IMR-90 (cell line): ENCODE measurements around the gene TMCO2. TPM values are rescaled to one million over a fixed set of nuclear protein-coding genes. Genes with fewer than 3 reads are reported as not detected.

Experiments used
- ATAC-seq: fragments of 200-7000 bp; cut with Tn5 transposase; 2 replicates; pipeline ENCODE4 v1.9.1; 2020; ENCODE audit warnings: low read depth, mild to moderate bottlenecking, moderate library complexity
- BruUV-seq: library from RNA; stranded (reverse); fragments of 400-500 nt; replicated peaks from 2 replicates; lab custom pipeline; 2021; lab: Mats Ljungman, UMichigan
- CTCF ChIA-PET: fragments of 300-600 bp; formaldehyde crosslinking; extraction: SDS; loops from one replicate; lab custom pipeline; 2021; ENCODE audit warnings: antibody characterized with exemption; lab: Yijun Ruan, JAX
- POLR2A ChIA-PET: fragments of 300-600 bp; sonication (Branson Sonifier 250); formaldehyde crosslinking; loops from one replicate; lab custom pipeline; 2022; ENCODE audit warnings: antibody characterized with exemption; ENCODE audit not compliant: unreplicated experiment; lab: Charles Lee
- DNase-seq: peaks from one replicate; pipeline ENCODE4 v3.0.0; 2013
- H2AFZ ChIP-seq: replicated peaks from 2 replicates; pipeline ENCODE3; 2013; ENCODE audit warnings: low read length, mild to moderate bottlenecking; ENCODE audit not compliant: poor library complexity
- H2AK5ac ChIP-seq: 2 replicates; pipeline ENCODE4 v1.6.1; 2013; ENCODE audit warnings: low read depth, low read length, inconsistent platforms
- H2AK9ac ChIP-seq: replicated peaks from 2 replicates; pipeline ENCODE3; 2013; ENCODE audit warnings: mild to moderate bottlenecking, low read depth, low read length, moderate library complexity; ENCODE audit not compliant: poor library complexity
- H2BK120ac ChIP-seq: 2 replicates; pipeline ENCODE4 v1.6.1; 2013; ENCODE audit warnings: low read depth, low read length, inconsistent platforms
- H2BK15ac ChIP-seq: 3 replicates; pipeline ENCODE4 v1.6.1; 2013; ENCODE audit warnings: low read depth, low read length, inconsistent platforms
- H2BK20ac ChIP-seq: 2 replicates; pipeline ENCODE4 v1.6.1; 2013; ENCODE audit warnings: low read depth, mild to moderate bottlenecking, inconsistent platforms, low read length, moderate library complexity
- H2BK5ac ChIP-seq: 2 replicates; pipeline ENCODE4 v1.6.1; 2013; ENCODE audit warnings: mild to moderate bottlenecking, low read depth, low read length, inconsistent platforms; ENCODE audit not compliant: poor library complexity, severe bottlenecking
- H3K14ac ChIP-seq: replicated peaks from 2 replicates; pipeline ENCODE4 v1.6.1; 2013; ENCODE audit warnings: low read depth, low read length, inconsistent platforms
- H3K18ac ChIP-seq: 2 replicates; pipeline ENCODE4 v1.6.1; 2013; ENCODE audit warnings: low read depth, low read length, control low read depth
- H3K23ac ChIP-seq: 2 replicates; pipeline ENCODE4 v1.6.1; 2013; ENCODE audit warnings: low read depth, low read length, inconsistent platforms
- H3K27ac ChIP-seq: 2 replicates; pipeline ENCODE4 v1.5.1; 2013; ENCODE audit warnings: mild to moderate bottlenecking, control low read depth, low read length; ENCODE audit not compliant: insufficient read depth
- H3K27me3 ChIP-seq: 2 replicates; pipeline ENCODE4 v1.6.1; 2013; ENCODE audit warnings: low read length; ENCODE audit not compliant: control insufficient read depth, insufficient read depth
- H3K36me3 ChIP-seq: 2 replicates; pipeline ENCODE4 v1.6.1; 2013; ENCODE audit warnings: low read length, mixed read lengths; ENCODE audit not compliant: control insufficient read depth, insufficient read depth
- H3K4ac ChIP-seq: 2 replicates; pipeline ENCODE4 v1.6.1; 2013; ENCODE audit warnings: low read depth, low read length, inconsistent platforms
- H3K4me1 ChIP-seq: 2 replicates; pipeline ENCODE4 v1.6.1; 2013; ENCODE audit warnings: low read length, mixed read lengths; ENCODE audit not compliant: control insufficient read depth, insufficient read depth
- H3K4me2 ChIP-seq: 2 replicates; pipeline ENCODE4 v1.6.1; 2013; ENCODE audit warnings: low read depth, mild to moderate bottlenecking, control low read depth, low read length, moderate library complexity
- H3K4me3 ChIP-seq: 2 replicates; pipeline ENCODE4 v1.5.1; 2013; ENCODE audit warnings: low read depth, mild to moderate bottlenecking, control low read depth, low read length, moderate library complexity; ENCODE audit not compliant: insufficient read depth
- H3K56ac ChIP-seq: 2 replicates; pipeline ENCODE4 v1.6.1; 2013; ENCODE audit warnings: low read length, inconsistent platforms; ENCODE audit not compliant: insufficient read depth; ENCODE audit errors: extremely low read depth
- H3K79me1 ChIP-seq, 2 experiments: 2 replicates each; pipeline ENCODE4 v1.6.1; 2013; ENCODE audit warnings: low read length in 2 of 2, inconsistent platforms in 1 of 2, low read depth in 1 of 2
- H3K9ac ChIP-seq: 2 replicates; pipeline ENCODE4 v1.6.1; 2013; ENCODE audit warnings: low read depth, low read length, control low read depth
- H3K9me1 ChIP-seq: 2 replicates; pipeline ENCODE4 v1.6.1; 2013; ENCODE audit warnings: low read length, inconsistent platforms; ENCODE audit not compliant: insufficient read depth
- H3K9me3 ChIP-seq: 2 replicates; pipeline ENCODE4 v1.6.1; 2013; ENCODE audit warnings: low read length; ENCODE audit not compliant: control insufficient read depth, insufficient read depth
- H4K20me1 ChIP-seq: 2 replicates; pipeline ENCODE4 v1.6.1; 2013; ENCODE audit warnings: low read length, inconsistent platforms; ENCODE audit not compliant: insufficient read depth
- H4K5ac ChIP-seq: 2 replicates; pipeline ENCODE4 v1.6.1; 2013; ENCODE audit warnings: mild to moderate bottlenecking, low read depth, low read length, control low read depth
- H4K8ac ChIP-seq, 2 experiments: 2 replicates each; pipeline ENCODE4 v1.6.1; 2013; ENCODE audit warnings: low read depth in 2 of 2, low read length in 2 of 2, control low read depth in 1 of 2, inconsistent platforms in 1 of 2
- H4K91ac ChIP-seq: 2 replicates; pipeline ENCODE4 v1.6.1; 2013; ENCODE audit warnings: low read depth, low read length, inconsistent platforms; ENCODE audit not compliant: insufficient read depth
- CEBPB ChIP-seq: IDR thresholded peaks from 2 replicates; pipeline ENCODE4 v1.6.1; 2012; ENCODE audit warnings: low read depth, low read length, improper control_type of control experiment
- FOS ChIP-seq: fragments of 150-350 bp; IDR thresholded peaks from 2 replicates; pipeline ENCODE4 v1.6.1; 2016; ENCODE audit warnings: low read depth, low read length
- MAZ ChIP-seq: IDR thresholded peaks from 2 replicates; pipeline ENCODE4 v1.6.1; 2012; ENCODE audit warnings: low read depth, mild to moderate bottlenecking, low read length, improper control_type of control experiment, moderate library complexity, borderline replicate concordance
- MXI1 ChIP-seq: IDR thresholded peaks from 2 replicates; pipeline ENCODE4 v1.6.1; 2012; ENCODE audit warnings: low read depth, mild to moderate bottlenecking, low read length, moderate library complexity, borderline replicate concordance
- POLR2A ChIP-seq: IDR thresholded peaks from 2 replicates; pipeline ENCODE4 v1.6.1; 2012; ENCODE audit warnings: mild to moderate bottlenecking, low read depth, low read length
- WGBS, 2 experiments: methylation state at CpG; one replicate each; pipeline versions ENCODE4 v1.1.5 to v1.1.7; 2013; ENCODE audit warnings: missing lambda C conversion rate in 2 of 2; ENCODE audit not compliant: insufficient read length in 1 of 2; ENCODE audit errors: extremely low coverage in 2 of 2; 5-methylcytosine and 5-hydroxymethylcytosine counted together
- dilution Hi-C: fragments of 300-500 bp; cut with HindIII; formaldehyde crosslinking; loops from one replicate; pipeline ENCODE4 v1.14.3; 2018; ENCODE audit warnings: low sequenced_read_pairs; ENCODE audit not compliant: unreplicated experiment
- in situ Hi-C: fragments of 300-500 bp; cut with MboI; formaldehyde crosslinking; loops from 3 replicates; pipeline ENCODE4 v1.14.3; 2019; ENCODE audit warnings: low sequenced_read_pairs, inconsistent platforms, mixed read lengths
- intact Hi-C: fragments of 100-400 bp; cut with micrococcal nuclease; formaldehyde crosslinking; loops from 2 replicates; pipeline ENCODE4 v1.10.0; 2022
- polyA plus RNA-seq, 3 experiments: library from polyadenylated mRNA; depleted of rRNA; stranded (reverse); fragments of >200 nt; gene quantifications; 2 replicates each; pipeline ENCODE4 v1.2.3, GENCODE V29; 2012; ENCODE audit warnings: low replicate concordance in 1 of 3
- total RNA-seq: library from RNA; depleted of rRNA; stranded (reverse); fragments of >200 nt; gene quantifications from 2 replicates; pipeline ENCODE4 v1.2.3, GENCODE V29; 2012
- TF ChIP-seq, protein P1 (sequence below): fragments of 150-350 bp; IDR thresholded peaks from 2 replicates; pipeline ENCODE4 v1.6.1; 2016; ENCODE audit warnings: low read depth, mild to moderate bottlenecking, low read length, moderate library complexity, borderline replicate concordance
- TF ChIP-seq, protein P2 (sequence below): conservative IDR thresholded peaks from 2 replicates; pipeline ENCODE4 v1.5.1; 2012; ENCODE audit warnings: mild to moderate bottlenecking, low read depth, low read length, improper control_type of control experiment
- TF ChIP-seq, protein P3 (sequence below): fragments of 150-350 bp; IDR thresholded peaks from 2 replicates; pipeline ENCODE4 v1.6.1; 2017; ENCODE audit warnings: mild to moderate bottlenecking, antibody characterized with exemption, low read length, low read depth

Gene TMCO2
- total and polyA plus RNA-seq, 2 of the 4 experiments (the other 2 are of a cell fraction) = not detected

DNA sequence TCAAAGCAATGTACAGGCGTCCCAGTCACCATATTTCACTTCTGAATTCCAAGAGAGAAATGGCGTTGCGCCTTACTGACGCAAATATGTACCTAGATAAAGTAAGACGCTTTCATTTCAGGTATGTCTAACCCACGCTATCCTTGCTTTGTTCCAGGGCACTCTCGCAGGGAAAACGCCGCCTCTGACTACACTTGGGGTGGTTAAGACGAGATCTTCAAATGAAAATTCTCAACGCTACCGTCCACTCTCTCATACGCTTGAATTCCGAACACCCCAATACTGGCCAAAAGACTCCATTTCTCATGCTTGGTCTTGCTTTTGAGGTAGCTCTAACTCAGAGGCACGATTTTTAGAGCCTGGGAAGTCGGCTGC, 9.6 kb downstream of the TMCO2 start (continued):
- TF ChIP-seq, protein P1, sequence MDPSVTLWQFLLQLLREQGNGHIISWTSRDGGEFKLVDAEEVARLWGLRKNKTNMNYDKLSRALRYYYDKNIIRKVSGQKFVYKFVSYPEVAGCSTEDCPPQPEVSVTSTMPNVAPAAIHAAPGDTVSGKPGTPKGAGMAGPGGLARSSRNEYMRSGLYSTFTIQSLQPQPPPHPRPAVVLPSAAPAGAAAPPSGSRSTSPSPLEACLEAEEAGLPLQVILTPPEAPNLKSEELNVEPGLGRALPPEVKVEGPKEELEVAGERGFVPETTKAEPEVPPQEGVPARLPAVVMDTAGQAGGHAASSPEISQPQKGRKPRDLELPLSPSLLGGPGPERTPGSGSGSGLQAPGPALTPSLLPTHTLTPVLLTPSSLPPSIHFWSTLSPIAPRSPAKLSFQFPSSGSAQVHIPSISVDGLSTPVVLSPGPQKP = no peak
- TF ChIP-seq CEBPB = no peak

DNA sequence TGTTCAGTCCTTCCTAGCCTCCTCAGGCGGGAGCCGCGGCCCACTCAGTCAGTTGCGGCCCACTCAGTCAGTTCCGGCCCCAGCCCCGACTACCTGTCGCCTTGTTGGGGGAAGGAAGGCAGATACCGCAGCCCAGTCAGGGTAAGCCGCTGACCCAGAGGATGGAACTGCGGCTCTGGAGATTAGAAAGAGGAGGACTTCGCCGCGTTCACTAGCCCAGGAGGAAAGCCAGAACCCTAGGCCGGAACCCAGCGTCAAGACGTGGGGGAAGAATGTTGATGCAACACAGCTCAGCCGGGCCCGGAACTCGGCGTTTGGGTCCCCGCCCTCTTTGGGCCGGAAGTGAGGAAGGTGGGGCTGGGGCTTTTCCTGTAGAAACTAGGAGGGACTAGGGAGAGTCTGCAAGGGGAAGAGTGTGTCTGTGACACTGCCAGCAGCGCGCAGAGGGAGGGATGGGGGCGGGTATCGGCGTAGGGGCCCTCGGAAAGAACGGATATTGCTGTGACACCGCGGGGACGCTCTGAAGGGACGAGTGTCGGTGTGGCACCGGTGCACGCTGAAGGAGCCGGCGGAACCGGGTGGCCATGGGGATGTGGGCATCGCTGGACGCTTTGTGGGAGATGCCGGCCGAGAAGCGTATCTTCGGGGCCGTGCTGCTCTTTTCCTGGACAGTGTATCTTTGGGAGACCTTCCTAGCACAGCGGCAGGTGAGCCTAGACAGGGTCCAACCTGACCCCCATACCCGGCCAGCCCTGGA, 10.1 kb downstream of the TMCO2 start, which contains the start of gene ZMPSTE24:
ZMPSTE24 (plus strand) TSS at position 549 of the 757 bp plus-strand sequence; CDS start at position 585, 36 bp downstream.
- Histone ChIP-seq H3K36me3 (peaks cover 11% of the 10 kb centered on the region), H3K56ac (peak within 1 kb of the TSS; percentile 98), H2AFZ (peak within 1 kb of the TSS; percentile 98), H4K8ac (peak within 1 kb of the TSS; percentile 99), H2AK9ac (peak within 1 kb of the TSS; percentile 96), H3K4me3 (peak within 1 kb of the TSS; percentile 81), H2BK20ac (no peak within 1 kb of the TSS), H3K14ac (peak within 1 kb of the TSS; percentile 99), H3K27ac (peak within 1 kb of the TSS; percentile 89), H3K4me2 (peak within 1 kb of the TSS; percentile 93), H3K18ac (peak within 1 kb of the TSS; percentile 66), H4K91ac (peak within 1 kb of the TSS; percentile 86), H3K23ac (peak within 1 kb of the TSS; percentile 100), H3K79me1 (peaks cover 35 to 53% of the 10 kb centered on the region in 2 experiments), H3K27me3 (no peaks in the 10 kb centered on the region), H3K4me1 (peaks cover 2% of the 10 kb centered on the region; the same call in 1 of the 2 replicates), H3K4ac (peak within 1 kb of the TSS; percentile 96), H3K9me3 (no peaks in the 10 kb centered on the region), H2BK5ac (peak within 1 kb of the TSS; percentile 77), H3K9ac (peak within 1 kb of the TSS; percentile 96), H2BK120ac (peak within 1 kb of the TSS; percentile 62), H4K5ac (peak within 1 kb of the TSS; percentile 97), H2AK5ac (peak within 1 kb of the TSS; percentile 80), H3K9me1 (peaks cover 5% of the 10 kb centered on the region; the same call in 1 of the 2 replicates), H4K20me1 (no peaks in the 10 kb centered on the region; the same call in 1 of the 2 replicates), H2BK15ac (peak within 1 kb of the TSS; percentile 35; the same call in 1 of the 3 replicates)
- ChIA-PET POLR2A (interaction anchor here (0.6 kb wide), 1 partner anchor 80 kb away, joined by 3 read pairs; no protein-coding TSS in a partner anchor), CTCF (interaction anchor here (0.8 kb wide), 1 partner anchor 16 kb away, joined by 3 read pairs; no protein-coding TSS in a partner anchor)
- dilution Hi-C loops = no loop called here
- BruUV-seq = no TSS peak
- DNase-seq (peak; percentile 98), ATAC-seq (peak; percentile 99)
- in situ Hi-C loops = no loop called here
- intact Hi-C loops = loop anchor here (1.0 to 10.0 kb wide), 4 partner anchors 17 to 179 kb away; partner anchors contain the start of gene RLF
- TF ChIP-seq, protein P2, sequence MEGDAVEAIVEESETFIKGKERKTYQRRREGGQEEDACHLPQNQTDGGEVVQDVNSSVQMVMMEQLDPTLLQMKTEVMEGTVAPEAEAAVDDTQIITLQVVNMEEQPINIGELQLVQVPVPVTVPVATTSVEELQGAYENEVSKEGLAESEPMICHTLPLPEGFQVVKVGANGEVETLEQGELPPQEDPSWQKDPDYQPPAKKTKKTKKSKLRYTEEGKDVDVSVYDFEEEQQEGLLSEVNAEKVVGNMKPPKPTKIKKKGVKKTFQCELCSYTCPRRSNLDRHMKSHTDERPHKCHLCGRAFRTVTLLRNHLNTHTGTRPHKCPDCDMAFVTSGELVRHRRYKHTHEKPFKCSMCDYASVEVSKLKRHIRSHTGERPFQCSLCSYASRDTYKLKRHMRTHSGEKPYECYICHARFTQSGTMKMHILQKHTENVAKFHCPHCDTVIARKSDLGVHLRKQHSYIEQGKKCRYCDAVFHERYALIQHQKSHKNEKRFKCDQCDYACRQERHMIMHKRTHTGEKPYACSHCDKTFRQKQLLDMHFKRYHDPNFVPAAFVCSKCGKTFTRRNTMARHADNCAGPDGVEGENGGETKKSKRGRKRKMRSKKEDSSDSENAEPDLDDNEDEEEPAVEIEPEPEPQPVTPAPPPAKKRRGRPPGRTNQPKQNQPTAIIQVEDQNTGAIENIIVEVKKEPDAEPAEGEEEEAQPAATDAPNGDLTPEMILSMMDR = no peak
- TF ChIP-seq POLR2A = peak; percentile 88; the same call in 1 of the 2 replicates
- TF ChIP-seq CEBPB = peak; percentile 24; the same call in 1 of the 2 replicates
- TF ChIP-seq, protein P3, sequence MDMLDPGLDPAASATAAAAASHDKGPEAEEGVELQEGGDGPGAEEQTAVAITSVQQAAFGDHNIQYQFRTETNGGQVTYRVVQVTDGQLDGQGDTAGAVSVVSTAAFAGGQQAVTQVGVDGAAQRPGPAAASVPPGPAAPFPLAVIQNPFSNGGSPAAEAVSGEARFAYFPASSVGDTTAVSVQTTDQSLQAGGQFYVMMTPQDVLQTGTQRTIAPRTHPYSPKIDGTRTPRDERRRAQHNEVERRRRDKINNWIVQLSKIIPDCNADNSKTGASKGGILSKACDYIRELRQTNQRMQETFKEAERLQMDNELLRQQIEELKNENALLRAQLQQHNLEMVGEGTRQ = no peak
- peak; percentile 94 for TF ChIP-seq MAZ
- peak; percentile 82 for TF ChIP-seq MXI1
- 0 out of 2 replicates have a peak, but pooled peaks have one; percentile 3 for TF ChIP-seq FOS
- 2% methylated on average over 21 of the region's 48 CpGs; no CpG with 5 or more reads in 1 of the 2 experiments for WGBS, 2 experiments
